GM13976 (cell line): ENCODE measurements around the gene FAM180A.

ENCODE experiments used
- DNase-seq: peaks from one replicate; pipeline ENCODE4 v3.0.0; 2012; ENCODE audit warnings: low spot score
- CTCF ChIP-seq: IDR thresholded peaks from 2 replicates; pipeline ENCODE4 v1.5.1; 2012; ENCODE audit warnings: borderline replicate concordance, mild to moderate bottlenecking; ENCODE audit not compliant: insufficient read depth; ENCODE audit errors: extremely low read depth, missing control alignments, control extremely low read depth
- in situ Hi-C: fragments of 300-500 bp; cut with MboI; formaldehyde crosslinking; loops from one replicate; pipeline ENCODE4 v1.12.0; 2022; ENCODE audit warnings: low sequenced_read_pairs, mixed read lengths, inconsistent platforms; ENCODE audit not compliant: unreplicated experiment

Gene FAM180A

GRCh38 chr7:135755351-135755753 is 6.7 kb upstream of the FAM180A start:
- in situ Hi-C loops: no loop called here
- no peak for TF ChIP-seq CTCF
- DNase-seq: no peak

DNA sequence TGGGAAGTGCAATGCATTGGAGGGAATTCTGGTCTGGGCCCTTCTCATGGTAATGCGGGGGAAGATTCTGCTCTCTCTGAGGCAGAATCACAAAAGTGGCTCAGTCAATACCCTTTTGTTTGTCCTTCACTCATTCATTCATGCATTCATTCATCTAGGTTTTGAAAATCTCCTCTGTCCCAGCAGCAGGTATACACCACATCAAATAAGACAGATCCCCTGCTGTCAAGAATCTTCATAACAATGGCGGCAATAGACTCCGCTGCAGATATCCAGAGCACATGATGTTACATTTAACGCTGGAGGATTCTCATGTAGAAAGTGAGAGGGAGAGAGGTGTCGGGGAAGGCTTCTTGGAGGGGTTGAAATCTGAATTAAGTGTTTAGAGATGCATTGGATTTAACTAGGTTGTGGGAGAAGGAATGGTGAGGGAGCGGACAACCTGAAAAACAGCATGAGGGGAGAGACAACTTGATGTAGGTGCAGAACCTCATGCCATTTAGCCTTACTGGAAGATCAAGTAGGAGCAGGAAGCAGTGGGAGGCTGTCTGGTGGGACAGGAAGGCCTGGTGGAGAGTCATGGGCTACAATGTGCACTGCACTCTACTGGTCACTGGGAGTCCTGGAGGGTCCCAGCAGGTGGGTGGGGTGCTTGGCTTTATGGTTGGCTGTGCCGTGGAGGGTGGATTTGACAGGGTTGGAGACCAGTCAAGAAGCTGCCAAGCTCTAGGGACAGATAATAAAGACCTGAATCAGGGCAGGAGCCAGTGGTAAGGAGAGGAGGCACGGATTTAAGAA is 5.2 kb upstream of the FAM180A start:
- TF ChIP-seq CTCF: no peak
- in situ Hi-C loops: no loop called here

GRCh38 chr7:135747366-135747765 is 1.2 kb downstream of the FAM180A start:
- in situ Hi-C loops: no loop called here
- no peak for TF ChIP-seq CTCF
- no peak for DNase-seq

More for the DNA sequence above, 5.2 kb upstream of the FAM180A start:
- DNase-seq: no peak

DNA sequence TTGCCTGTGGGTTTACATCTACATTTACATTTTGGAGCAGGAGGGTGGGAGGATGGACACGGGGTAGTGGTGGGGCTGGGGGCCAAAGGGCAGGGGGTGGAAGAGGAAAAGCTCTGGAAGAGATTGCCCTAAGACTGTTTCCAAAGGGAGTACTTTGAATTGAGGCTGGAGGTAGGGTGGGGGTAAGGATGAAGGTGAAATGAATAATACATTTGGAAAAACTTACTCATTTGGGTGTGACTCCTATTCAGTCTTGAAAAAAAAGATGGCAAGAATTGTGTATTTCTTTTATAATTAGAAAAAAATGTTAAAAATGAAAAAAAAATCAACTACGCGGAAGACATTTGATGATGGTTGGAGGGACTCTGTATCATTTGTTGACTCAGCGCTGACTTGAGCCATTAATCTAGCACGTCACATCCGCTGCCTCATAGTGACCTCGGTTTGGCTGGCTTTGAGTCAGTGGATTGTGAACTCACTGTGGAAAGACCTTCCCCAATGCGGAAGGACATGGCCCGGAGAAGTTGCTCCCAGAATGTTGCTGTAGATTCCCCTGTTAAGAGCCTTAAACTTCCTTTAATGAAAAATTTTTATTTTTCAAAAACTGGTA is 2.8 kb downstream of the FAM180A start:
- no peak for DNase-seq
- no peak for TF ChIP-seq CTCF
- in situ Hi-C loops: no loop called here

DNA sequence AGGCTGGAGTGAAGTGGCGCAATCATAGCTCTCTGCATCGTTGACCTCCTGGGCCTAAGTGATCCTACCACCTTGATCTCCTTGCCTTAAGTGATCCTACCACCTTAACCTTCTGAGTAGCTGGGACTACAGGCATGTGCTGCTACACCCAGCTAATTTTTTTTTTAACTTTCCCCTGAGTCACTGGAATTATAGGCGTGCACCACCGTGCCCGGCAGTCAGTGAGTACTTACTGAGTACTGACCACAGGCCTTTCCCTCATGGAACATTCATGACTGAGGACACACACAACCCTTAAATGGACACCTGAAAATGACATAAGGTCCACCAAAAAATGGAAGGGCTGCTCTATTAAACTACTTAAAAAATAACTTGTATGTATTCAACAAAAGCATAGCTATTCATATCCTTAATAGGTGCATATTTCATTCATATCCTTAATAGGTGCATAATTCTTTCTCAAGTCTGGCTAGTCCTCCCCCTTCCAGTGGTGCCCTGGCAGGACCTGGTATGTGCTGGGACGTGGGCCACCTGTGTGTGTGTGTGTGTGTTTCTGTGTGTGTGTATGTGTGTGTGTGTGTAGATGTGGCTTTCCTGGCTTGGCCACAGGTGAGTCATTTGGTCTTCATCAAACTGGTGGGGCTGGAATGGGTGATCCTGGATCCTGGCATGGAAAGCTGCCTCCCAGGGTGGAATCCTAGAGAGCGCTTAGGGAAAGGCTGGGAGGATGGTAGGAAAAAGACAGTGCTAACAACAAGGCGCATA is 3.5 kb downstream of the FAM180A start:
- TF ChIP-seq CTCF: no peak
- in situ Hi-C loops: no loop called here
- no peak for DNase-seq

DNA sequence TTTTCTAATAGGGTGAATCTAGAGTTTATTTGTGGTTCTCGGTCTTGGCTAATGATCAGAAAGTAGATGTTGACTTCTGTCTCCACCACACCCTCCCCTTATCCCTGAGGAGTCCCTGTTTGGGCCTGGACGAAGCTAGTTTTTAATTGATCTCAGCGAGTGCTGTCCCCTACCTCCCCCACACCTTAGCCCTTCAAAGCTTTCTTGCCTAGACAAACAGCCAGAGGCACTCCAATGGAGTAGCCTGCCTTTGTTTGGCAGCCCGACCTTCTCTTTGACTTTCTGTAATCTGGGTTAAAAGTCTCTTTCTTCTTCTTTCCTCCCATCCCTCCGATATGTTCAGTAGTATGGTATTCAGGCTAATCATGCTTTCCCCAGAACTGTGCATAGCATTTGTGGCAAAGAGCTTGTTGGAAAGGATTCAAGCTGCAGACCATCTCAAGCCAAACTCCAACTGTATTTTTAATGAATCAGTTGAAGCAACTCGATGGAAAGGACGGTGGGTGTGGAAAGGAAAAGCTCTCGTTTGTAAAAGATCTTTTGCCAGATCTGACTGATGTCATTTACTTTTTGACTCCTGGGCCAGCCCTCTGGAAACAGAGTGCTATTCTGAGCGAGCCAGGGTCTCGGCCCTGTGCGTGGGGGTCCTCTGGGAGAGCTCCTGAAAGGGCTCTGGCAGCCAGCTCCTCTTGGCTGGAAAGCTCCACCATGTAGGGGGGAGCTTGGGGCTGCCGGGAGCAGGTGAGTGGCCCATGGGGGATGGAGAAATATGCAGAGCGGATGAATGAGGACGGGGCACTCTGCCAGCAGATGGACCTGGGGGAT is 4.5 kb downstream of the FAM180A start:
- DNase-seq: no peak
- no peak for TF ChIP-seq CTCF
- in situ Hi-C loops: no loop called here
